Neuronal stem cell (in vitro differentiated cells): Measurements from ENCODE around the gene OR4E1. TPM values are rescaled to one million over a fixed set of nuclear protein-coding genes. Genes with fewer than 3 reads are reported as not detected.

ENCODE experiments used
- DNase-seq: peaks from one replicate; pipeline ENCODE4 v3.0.0-alpha.2; 2013; ENCODE audit warnings: low spot score
- H2AFZ ChIP-seq: one replicate; pipeline ENCODE4 v1.6.1; 2013; ENCODE audit warnings: mild to moderate bottlenecking, low read length, inconsistent platforms
- H2AK5ac ChIP-seq: 2 replicates; pipeline ENCODE4 v1.6.1; 2013; ENCODE audit warnings: low read depth, mild to moderate bottlenecking, inconsistent platforms, low read length, moderate library complexity, mixed read lengths
- H2BK120ac ChIP-seq: 2 replicates; pipeline ENCODE4 v1.6.1; 2013; ENCODE audit warnings: low read depth, mild to moderate bottlenecking, inconsistent platforms, low read length, moderate library complexity, mixed read lengths
- H2BK12ac ChIP-seq: one replicate; pipeline ENCODE4 v1.6.1; 2013; ENCODE audit warnings: low read length, inconsistent platforms
- H2BK15ac ChIP-seq: 2 replicates; pipeline ENCODE4 v1.6.1; 2013; ENCODE audit warnings: mild to moderate bottlenecking, low read length, inconsistent platforms, mixed read lengths
- H2BK5ac ChIP-seq: one replicate; pipeline ENCODE4 v1.6.1; 2013; ENCODE audit warnings: inconsistent platforms, mild to moderate bottlenecking, low read length, moderate library complexity
- H3K14ac ChIP-seq: one replicate; pipeline ENCODE4 v1.6.1; 2013; ENCODE audit warnings: low read length, inconsistent platforms
- H3K18ac ChIP-seq: 2 replicates; pipeline ENCODE4 v1.6.1; 2013; ENCODE audit warnings: low read length, inconsistent platforms
- H3K23ac ChIP-seq: 2 replicates; pipeline ENCODE4 v1.6.1; 2013; ENCODE audit warnings: low read depth, mild to moderate bottlenecking, mixed read lengths, low read length, inconsistent platforms; ENCODE audit not compliant: poor library complexity
- H3K27ac ChIP-seq: replicated peaks from 3 replicates; pipeline ENCODE4 v1.5.1; 2013; ENCODE audit warnings: low read length, inconsistent platforms
- H3K27me3 ChIP-seq, 3 experiments: 2 replicates each; pipeline ENCODE4 v1.6.1; 2013; ENCODE audit warnings: low read length in 3 of 3, mild to moderate bottlenecking in 2 of 3, inconsistent platforms in 1 of 3, low read depth in 1 of 3, mixed read lengths in 1 of 3, moderate library complexity in 1 of 3; ENCODE audit not compliant: control insufficient read depth in 3 of 3, insufficient read depth in 3 of 3
- H3K36me3 ChIP-seq, 2 donors: replicated peaks in 1 of 2; 2 replicates each; pipeline ENCODE4 v1.6.1; 2013; ENCODE audit warnings: low read length in 2 of 2; ENCODE audit not compliant: control insufficient read depth in 2 of 2, insufficient read depth in 2 of 2
- H3K4ac ChIP-seq: 2 replicates; pipeline ENCODE4 v1.6.1; 2013; ENCODE audit warnings: inconsistent platforms, mild to moderate bottlenecking, low read length, moderate library complexity
- H3K4me1 ChIP-seq, 2 donors: 1 replicate in 1 of 2; 2 replicates in 1 of 2; pipeline ENCODE4 v1.6.1; 2013; ENCODE audit warnings: low read length in 2 of 2, low read depth in 1 of 2; ENCODE audit not compliant: control insufficient read depth in 2 of 2, insufficient read depth in 1 of 2
- H3K4me2 ChIP-seq: one replicate; pipeline ENCODE4 v1.6.1; 2013; ENCODE audit warnings: mild to moderate bottlenecking, low read length, inconsistent platforms; ENCODE audit not compliant: insufficient read depth, poor library complexity, severe bottlenecking
- H3K4me3 ChIP-seq, 2 donors: 2 replicates each; pipeline ENCODE4 v1.5.1; 2013; ENCODE audit warnings: low read length in 2 of 2, mild to moderate bottlenecking in 2 of 2, inconsistent platforms in 1 of 2, moderate library complexity in 1 of 2
- H3K79me1 ChIP-seq: one replicate; pipeline ENCODE4 v1.6.1; 2013; ENCODE audit warnings: low read depth, mild to moderate bottlenecking, inconsistent platforms, low read length, moderate library complexity
- H3K9ac ChIP-seq: one replicate; pipeline ENCODE4 v1.6.1; 2013; ENCODE audit warnings: mild to moderate bottlenecking, low read depth, low read length, inconsistent platforms; ENCODE audit not compliant: poor library complexity
- H3K9me3 ChIP-seq, 2 donors: replicated peaks in 1 of 2; 2 replicates each; pipeline versions ENCODE3 to v1.6.1; 2013; ENCODE audit warnings: low read length in 2 of 2, mild to moderate bottlenecking in 2 of 2, inconsistent platforms in 1 of 2, low read depth in 1 of 2, mixed read lengths in 1 of 2, moderate library complexity in 1 of 2; ENCODE audit not compliant: control insufficient read depth in 2 of 2, insufficient read depth in 1 of 2
- H4K8ac ChIP-seq: one replicate; pipeline ENCODE4 v1.6.1; 2013; ENCODE audit warnings: low read depth, mild to moderate bottlenecking, inconsistent platforms, low read length, moderate library complexity
- H4K91ac ChIP-seq: one replicate; pipeline ENCODE4 v1.6.1; 2013; ENCODE audit warnings: low read length, low read depth, mild to moderate bottlenecking, inconsistent platforms; ENCODE audit not compliant: poor library complexity
- WGBS, 2 donors: extraction: QIAGEN DNeasy Blood & Tissue Kit; methylation state at CpG; one replicate each; pipeline ENCODE4 v1.1.7; 2013; ENCODE audit warnings: missing lambda C conversion rate in 2 of 2, mixed read lengths in 1 of 2; ENCODE audit not compliant: insufficient read length in 2 of 2, insufficient replicate concordance in 1 of 2; ENCODE audit errors: extremely low coverage in 2 of 2; 5-methylcytosine and 5-hydroxymethylcytosine counted together
- polyA plus RNA-seq, 2 experiments: library from polyadenylated mRNA; stranded (reverse); fragments of 200-250 nt; gene quantifications; one replicate each; pipeline ENCODE4 v1.2.3, GENCODE V29; 2013

The OR4E1 gene, protein sequence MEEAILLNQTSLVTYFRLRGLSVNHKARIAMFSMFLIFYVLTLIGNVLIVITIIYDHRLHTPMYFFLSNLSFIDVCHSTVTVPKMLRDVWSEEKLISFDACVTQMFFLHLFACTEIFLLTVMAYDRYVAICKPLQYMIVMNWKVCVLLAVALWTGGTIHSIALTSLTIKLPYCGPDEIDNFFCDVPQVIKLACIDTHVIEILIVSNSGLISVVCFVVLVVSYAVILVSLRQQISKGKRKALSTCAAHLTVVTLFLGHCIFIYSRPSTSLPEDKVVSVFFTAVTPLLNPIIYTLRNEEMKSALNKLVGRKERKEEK
- not detected for polyA plus RNA-seq (2013, experiment 1 of 2)
- polyA plus RNA-seq (2013, experiment 2 of 2), result not detected

GRCh38 chr14:21673718-21674117, at the start of gene OR4E1:
OR4E1 (minus strand) TSS chr14:21673818; CDS start chr14:21670935, 2,883 bp downstream.
- Histone ChIP-seq H3K9ac (no peak within 1 kb of the TSS), H3K27me3 (no peaks in the 10 kb centered on the region), H3K4me1 (no peaks in the 10 kb centered on the region), H3K14ac (no peak within 1 kb of the TSS), H3K36me3 (no peaks in the 10 kb centered on the region), H2BK12ac (no peak within 1 kb of the TSS), H3K4me3 (no peak within 1 kb of the TSS), H2AK5ac (no peak within 1 kb of the TSS), H3K4me2 (no peak within 1 kb of the TSS), H3K27ac (no peak within 1 kb of the TSS), H2AFZ (no peak within 1 kb of the TSS), H4K8ac (no peak within 1 kb of the TSS), H3K4ac (no peak within 1 kb of the TSS), H2BK15ac (no peak within 1 kb of the TSS), H4K91ac (no peak within 1 kb of the TSS), H3K18ac (no peak within 1 kb of the TSS), H2BK120ac (no peak within 1 kb of the TSS), H3K23ac (no peak within 1 kb of the TSS), H3K79me1 (no peaks in the 10 kb centered on the region), H2BK5ac (no peak within 1 kb of the TSS), H3K9me3 (peaks cover 0 to 3% of the 10 kb centered on the region in 2 donors)
- no peak for DNase-seq
- WGBS, 2 donors, result no CpG with 5 or more reads among the region's 1 CpG

DNA sequence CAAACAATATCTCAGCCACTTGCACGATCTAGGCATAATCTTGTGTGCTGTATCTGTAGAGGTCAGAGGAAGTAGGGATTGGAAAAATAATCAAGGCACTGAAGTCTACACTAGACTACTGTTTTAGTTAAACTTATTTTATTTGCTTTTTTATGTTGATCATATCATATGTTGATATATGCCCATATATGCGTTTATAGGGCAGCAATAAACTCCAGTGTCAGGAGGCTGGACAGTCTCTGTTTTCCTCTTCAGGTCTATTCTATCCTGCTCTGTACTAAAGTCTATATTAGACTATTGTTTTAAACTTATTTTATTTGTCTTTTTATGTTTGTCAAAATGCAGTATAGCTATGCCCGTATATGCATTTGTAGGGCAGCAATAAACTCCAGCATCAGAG, 47.9 kb upstream of the OR4E1 start:
- Histone ChIP-seq H3K4me3 (no peak overlapping the region), H3K9ac (no peak overlapping the region), H4K8ac (no peak overlapping the region), H3K4me1 (no peaks in the 10 kb centered on the region), H2BK15ac (no peak overlapping the region), H2AK5ac (no peak overlapping the region), H3K18ac (no peak overlapping the region), H3K23ac (no peak overlapping the region), H2BK120ac (no peak overlapping the region), H3K4me2 (no peak overlapping the region), H3K27me3 (peaks cover 0 to 4% (median 0%) of the 10 kb centered on the region in 3 experiments), H2BK5ac (no peak overlapping the region), H3K36me3 (no peaks in the 10 kb centered on the region), H3K4ac (no peak overlapping the region), H2AFZ (no peak overlapping the region), H3K27ac (no peak overlapping the region), H2BK12ac (no peak overlapping the region), H3K79me1 (no peaks in the 10 kb centered on the region), H4K91ac (no peak overlapping the region), H3K14ac (no peak overlapping the region), H3K9me3 (no peaks in the 10 kb centered on the region)
- DNase-seq, result no peak
- WGBS, 2 donors, result no CpG with 5 or more reads among the region's 3 CpGs

GRCh38 chr14:21719841-21720240, 46.2 kb upstream of the OR4E1 start:
- H4K8ac ChIP-seq, result no peak overlapping the region
- no peak overlapping the region for H2BK120ac ChIP-seq
- no peak for DNase-seq
- no peaks in the 10 kb centered on the region for H3K9me3 ChIP-seq
- H3K14ac ChIP-seq, result no peak overlapping the region
- no peak overlapping the region for H3K4me2 ChIP-seq
- no peaks in the 10 kb centered on the region for H3K36me3 ChIP-seq
- no peak overlapping the region for H2BK5ac ChIP-seq
- no peak overlapping the region for H3K4ac ChIP-seq
- no peak overlapping the region for H3K27ac ChIP-seq
- H4K91ac ChIP-seq, result no peak overlapping the region
- no peak overlapping the region for H2AFZ ChIP-seq
- no peak overlapping the region for H2BK15ac ChIP-seq
- H3K27me3 ChIP-seq, result peaks cover 0 to 3% (median 0%) of the 10 kb centered on the region in 3 experiments
- no peaks in the 10 kb centered on the region for H3K4me1 ChIP-seq
- no peak overlapping the region for H2BK12ac ChIP-seq
- H2AK5ac ChIP-seq, result no peak overlapping the region
- H3K79me1 ChIP-seq, result no peaks in the 10 kb centered on the region
- WGBS, 2 donors, result no CpG with 5 or more reads among the region's 3 CpGs
- H3K18ac ChIP-seq, result no peak overlapping the region
- no peak overlapping the region for H3K4me3 ChIP-seq
- H3K9ac ChIP-seq, result no peak overlapping the region
- no peak overlapping the region for H3K23ac ChIP-seq

DNA sequence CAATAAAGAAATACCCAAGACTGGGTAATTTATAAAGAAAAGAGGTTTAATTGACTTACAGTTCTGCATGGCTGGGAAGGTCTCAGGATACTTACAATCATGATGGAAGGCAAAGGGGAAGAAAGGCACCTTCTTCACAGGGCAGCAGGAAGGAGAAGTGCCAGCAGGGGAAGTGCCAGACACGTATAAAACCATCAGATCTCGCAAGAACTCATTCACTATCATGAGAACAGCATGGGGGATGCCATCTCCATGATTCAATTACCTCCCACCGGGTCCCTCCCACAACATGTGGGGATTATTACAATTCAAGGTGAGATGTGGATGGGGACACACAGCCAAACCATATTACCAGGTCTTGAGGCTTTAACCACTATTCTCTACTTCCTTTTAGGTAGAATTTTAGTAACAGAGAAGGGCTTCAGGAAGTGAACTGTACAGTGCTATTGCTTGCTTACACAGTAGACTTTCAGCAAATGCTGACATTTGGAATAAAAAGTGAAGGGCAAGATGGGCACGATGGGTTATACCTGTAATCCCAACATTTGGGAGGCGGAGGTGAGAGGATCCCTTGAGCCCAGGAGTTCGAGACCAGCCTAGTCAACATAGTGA, 40.8 kb upstream of the OR4E1 start:
- H3K79me1 ChIP-seq, result no peaks in the 10 kb centered on the region
- H2BK15ac ChIP-seq, result no peak overlapping the region
- H2BK5ac ChIP-seq, result no peak overlapping the region
- H3K4me2 ChIP-seq, result no peak overlapping the region
- H3K9ac ChIP-seq, result no peak overlapping the region
- H3K27ac ChIP-seq, result no peak overlapping the region
- no peak overlapping the region for H2AFZ ChIP-seq
- H3K9me3 ChIP-seq, result no peaks in the 10 kb centered on the region
- H3K27me3 ChIP-seq, result peaks cover 0 to 3% (median 0%) of the 10 kb centered on the region in 3 experiments
- no peaks in the 10 kb centered on the region for H3K4me1 ChIP-seq
- no peak overlapping the region for H2BK12ac ChIP-seq
- no CpG with 5 or more reads among the region's 6 CpGs for WGBS, 2 donors
- H2BK120ac ChIP-seq, result no peak overlapping the region
- no peak overlapping the region for H4K91ac ChIP-seq
- H3K23ac ChIP-seq, result no peak overlapping the region
- no peak overlapping the region for H3K4me3 ChIP-seq
- H3K36me3 ChIP-seq, result no peaks in the 10 kb centered on the region
- no peak overlapping the region for H2AK5ac ChIP-seq
- no peak overlapping the region for H4K8ac ChIP-seq
- no peak overlapping the region for H3K18ac ChIP-seq
- DNase-seq, result no peak
- no peak overlapping the region for H3K14ac ChIP-seq
- no peak overlapping the region for H3K4ac ChIP-seq
